ENCODE results near the gene C5orf22.

The C5orf22 gene

GRCh38 chr5:31577438-31577837 lies 45.3 kb downstream of the C5orf22 start:
- TF ChIP-seq CTCF (IDR thresholded peaks at IDR 0.05), result no peak

GRCh38 chr5:31579558-31579957 lies 47.5 kb downstream of the C5orf22 start:
- TF ChIP-seq CTCF (IDR thresholded peaks at IDR 0.05), result no peak

- peak; percentile 61 for TF ChIP-seq CTCF (IDR thresholded peaks at IDR 0.05)
Observed at GRCh38 chr5:31581498-31582099, 49.5 kb downstream of the C5orf22 start.

- TF ChIP-seq CTCF (IDR thresholded peaks at IDR 0.05), result no peak
Observed at GRCh38 chr5:31583129-31583528, 51.0 kb downstream of the C5orf22 start.

- TF ChIP-seq CTCF (IDR thresholded peaks at IDR 0.05), result no peak
Observed at GRCh38 chr5:31585166-31585894, 53.2 kb downstream of the C5orf22 start.

GRCh38 chr5:31585895-31586270 lies 53.8 kb downstream of the C5orf22 start:
- no peak for TF ChIP-seq CTCF (IDR thresholded peaks at IDR 0.05)

- TF ChIP-seq CTCF (IDR thresholded peaks at IDR 0.05), result no peak
Observed at GRCh38 chr5:31587546-31587945, 55.4 kb downstream of the C5orf22 start.

All from LNCAP (cell line).